HG03039 (cell line): ENCODE results near the gene OGA.

ENCODE experiments used
- ATAC-seq: cut with Tn5 transposase; IDR thresholded peaks from one replicate; pipeline ENCODE4 v1.9.1; 2021; ENCODE audit warnings: mild to moderate bottlenecking, moderate library complexity; ENCODE audit not compliant: unreplicated experiment

The OGA gene

GRCh38 chr10:101761226-101761625, 57.0 kb downstream of the OGA start:
- ATAC-seq: no peak

GRCh38 chr10:101760510-101760909, 57.7 kb downstream of the OGA start:
- no peak for ATAC-seq

GRCh38 chr10:101759309-101760247, 58.7 kb downstream of the OGA start:
- ATAC-seq: no peak

GRCh38 chr10:101758858-101759257, 59.4 kb downstream of the OGA start:
- ATAC-seq: no peak

GRCh38 chr10:101752241-101752640, 66.0 kb downstream of the OGA start:
- no peak for ATAC-seq

- ATAC-seq: no peak
Observed at GRCh38 chr10:101749047-101750016, 68.9 kb downstream of the OGA start.

- ATAC-seq: no peak
Observed at GRCh38 chr10:101748496-101748895, 69.7 kb downstream of the OGA start.

- no peak for ATAC-seq
Observed at GRCh38 chr10:101745074-101745696, 73.1 kb downstream of the OGA start.

- no peak for ATAC-seq
Observed at GRCh38 chr10:101744267-101744666, 74.0 kb downstream of the OGA start.

- no peak for ATAC-seq
Observed at GRCh38 chr10:101741938-101742337, 76.3 kb downstream of the OGA start.

GRCh38 chr10:101736666-101737065, 81.6 kb downstream of the OGA start:
- no peak for ATAC-seq
